Measurements from ENCODE around the gene BAAT. TPM values are rescaled to one million over a fixed set of nuclear protein-coding genes. Genes with fewer than 3 reads are reported as not detected.

BAAT gene
- total and polyA plus RNA-seq, 2 of the 13 experiments (the other 11 are each of a cell fraction or from before 2014, with no cell fraction given), result 0.71 to 7.9 TPM

DNA sequence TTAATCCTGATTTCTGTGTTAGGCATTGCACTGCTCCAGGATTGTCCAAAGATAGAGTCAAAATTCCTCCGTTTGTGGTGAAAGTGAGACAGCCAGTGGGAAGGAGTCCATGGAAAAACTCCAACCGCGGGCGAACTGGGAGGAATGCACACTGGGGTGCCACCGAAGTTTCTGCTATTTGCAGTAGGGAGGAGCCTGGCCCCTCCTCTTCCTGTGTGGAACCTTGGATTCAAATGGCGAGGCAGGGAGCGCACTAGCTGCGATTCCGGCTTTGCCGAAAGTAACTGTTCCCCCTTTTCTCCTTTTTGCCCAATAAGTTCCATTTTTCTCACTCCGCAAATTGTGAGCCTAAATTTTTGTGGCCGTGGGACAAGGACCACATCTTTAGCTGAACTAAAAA is 9.3 kb downstream of the BAAT start:
- DNase-seq (ENCODE audit: low spot score) (no peak), ATAC-seq (no peak), FAIRE-seq (no peak)
- ChIA-PET POLR2A (interaction anchor here (1.3 kb wide), 1 partner anchor 9 kb away, joined by 3 read pairs; no protein-coding TSS in a partner anchor), CTCF (ENCODE audit: low intra/inter-chr PET ratio, low total read pairs) (no interaction called here)
- Histone ChIP-seq H3K4me1 (ENCODE audit: insufficient read depth, low read length) (peaks cover 23% of the 10 kb centered on the region), H3K79me2 (ENCODE audit: insufficient read depth, low read length) (no peaks in the 10 kb centered on the region), H4K20me1 (ENCODE audit: insufficient read depth, low read length) (no peaks in the 10 kb centered on the region), H3K9ac (ENCODE audit: insufficient read depth, low read depth, low read length) (no peak overlapping the region), H3K27ac (ENCODE audit: extremely low read length, insufficient read depth, low read length) (no peak overlapping the region), H3K4me3 (replicated peaks in 1 of 3; ENCODE audit: insufficient read depth in 1 of 3, low read depth in 2 of 3, low read length in 3 of 3) (no peak overlapping the region), H3K9me3 (ENCODE audit: low read length) (no peaks in the 10 kb centered on the region), H3K27me3 (ENCODE audit: control insufficient read depth in 1 of 2, insufficient read depth in 2 of 2, low read length in 2 of 2) (no peaks in the 10 kb centered on the region), H3K4me2 (ENCODE audit: low read depth, low read length) (no peak overlapping the region), H3K36me3 (replicated peaks in 1 of 2; ENCODE audit: control insufficient read depth in 1 of 2, insufficient read depth in 2 of 2, low read length in 2 of 2) (no peaks in the 10 kb centered on the region), H2AFZ (ENCODE audit: low read length) (no peak overlapping the region)
- no TSS peak for BruUV-seq (replicated peaks)
- intact Hi-C loops (cut with micrococcal nuclease; ENCODE audit: unreplicated experiment), result no loop called here
- WGBS (ENCODE audit: low lambda C conversion rate), result 98% methylated on average over 12 of the region's 12 CpGs
- in situ Hi-C loops (cut with HindIII; ENCODE audit: extremely low pct_ligation_motif_present, low pct_unique_long_range_greater_than_20kb), result no loop called here
- TF ChIP-seq POLR2A (IDR thresholded peaks at IDR 0.05; ENCODE audit: insufficient read depth in 1 of 2, low read depth in 2 of 2, low read length in 2 of 2) (no peak), NR2F2 (IDR thresholded peaks at IDR 0.05; ENCODE audit: borderline replicate concordance, low read depth) (no peak), MEIS2 (CRISPR knock-in tag; IDR thresholded peaks at IDR 0.05) (no peak), ZNF672 (CRISPR knock-in tag; IDR thresholded peaks at IDR 0.05) (no peak), KLF12 (CRISPR knock-in tag; IDR thresholded peaks at IDR 0.05; ENCODE audit: borderline replicate concordance) (peak; percentile 21; the same call in 1 of the 2 replicates), HOXA7 (CRISPR knock-in tag; IDR thresholded peaks at IDR 0.05) (no peak), ZBTB1 (CRISPR knock-in tag; IDR thresholded peaks at IDR 0.05; ENCODE audit: borderline replicate concordance) (no peak)
- TF ChIP-seq, protein P1, sequence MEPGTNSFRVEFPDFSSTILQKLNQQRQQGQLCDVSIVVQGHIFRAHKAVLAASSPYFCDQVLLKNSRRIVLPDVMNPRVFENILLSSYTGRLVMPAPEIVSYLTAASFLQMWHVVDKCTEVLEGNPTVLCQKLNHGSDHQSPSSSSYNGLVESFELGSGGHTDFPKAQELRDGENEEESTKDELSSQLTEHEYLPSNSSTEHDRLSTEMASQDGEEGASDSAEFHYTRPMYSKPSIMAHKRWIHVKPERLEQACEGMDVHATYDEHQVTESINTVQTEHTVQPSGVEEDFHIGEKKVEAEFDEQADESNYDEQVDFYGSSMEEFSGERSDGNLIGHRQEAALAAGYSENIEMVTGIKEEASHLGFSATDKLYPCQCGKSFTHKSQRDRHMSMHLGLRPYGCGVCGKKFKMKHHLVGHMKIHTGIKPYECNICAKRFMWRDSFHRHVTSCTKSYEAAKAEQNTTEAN (CRISPR knock-in tag; conservative IDR thresholded peaks at IDR 0.05), result no peak

Data from HepG2 (cell line).